ENCODE results near the gene CD300LD. TPM values are rescaled to one million over a fixed set of nuclear protein-coding genes. Genes with fewer than 3 reads are reported as not detected.

Gene CD300LD
- polyA plus RNA-seq, 1 donor from 2014 or later = not detected

Other genes with a start within 250 kb of the CD300LD start
- gene BTBD17, start 230.4 kb downstream of the CD300LD start, polyA plus RNA-seq = 5.3 and 8.5 TPM in 2 replicates
- not detected in 2 replicates for gene GPR142, start 224.8 kb downstream of the CD300LD start, polyA plus RNA-seq
- gene GPRC5C, start 160.2 kb downstream of the CD300LD start, polyA plus RNA-seq = 10.8 and 12.8 TPM in 2 replicates
- 0.35 TPM in 1 of 2 replicates, not detected in the other for gene CD300A, start 125.6 kb downstream of the CD300LD start, polyA plus RNA-seq
- gene CD300LB, start 60.8 kb downstream of the CD300LD start, polyA plus RNA-seq = not detected in 2 replicates
- gene CD300C, start 46.2 kb downstream of the CD300LD start, polyA plus RNA-seq = 0.20 TPM in 1 of 2 replicates, not detected in the other
- gene CD300H, start 24.8 kb downstream of the CD300LD start, polyA plus RNA-seq = not detected in 2 replicates
- not detected in 2 replicates for gene CD300E, start 31.5 kb upstream of the CD300LD start, polyA plus RNA-seq
- not detected in 2 replicates for gene CD300LF, start 120.6 kb upstream of the CD300LD start, polyA plus RNA-seq
- gene RAB37, start 145.0 kb upstream of the CD300LD start, polyA plus RNA-seq = 0.32 TPM in 1 of 2 replicates, not detected in the other
- gene NHERF1, start 156.3 kb upstream of the CD300LD start, polyA plus RNA-seq = 0.51 and 1.3 TPM in 2 replicates
- 232 and 243 TPM in 2 replicates for gene NAT9, start 184.1 kb upstream of the CD300LD start, polyA plus RNA-seq